HG02852 (cell line): ENCODE data around the gene NDST1.
"Not testable (repeated sequence)": the region's sequence is repeated elsewhere in the genome, so short reads cannot be mapped to it uniquely, and the experiment has no call there.

ENCODE experiments used
- ATAC-seq: cut with Tn5 transposase; IDR thresholded peaks from one replicate; pipeline ENCODE4 v1.9.1; 2021; ENCODE audit warnings: mild to moderate bottlenecking, moderate library complexity; ENCODE audit not compliant: unreplicated experiment

NDST1 gene

GRCh38 chr5:150505816-150506215 is 2.1 kb upstream of the NDST1 start:
- ATAC-seq = no peak

GRCh38 chr5:150506571-150507473 is 1.1 kb upstream of the NDST1 start:
- ATAC-seq = no peak

- no peak for ATAC-seq
Measured at GRCh38 chr5:150508277-150508640, 328 bp downstream of the NDST1 start.

DNA sequence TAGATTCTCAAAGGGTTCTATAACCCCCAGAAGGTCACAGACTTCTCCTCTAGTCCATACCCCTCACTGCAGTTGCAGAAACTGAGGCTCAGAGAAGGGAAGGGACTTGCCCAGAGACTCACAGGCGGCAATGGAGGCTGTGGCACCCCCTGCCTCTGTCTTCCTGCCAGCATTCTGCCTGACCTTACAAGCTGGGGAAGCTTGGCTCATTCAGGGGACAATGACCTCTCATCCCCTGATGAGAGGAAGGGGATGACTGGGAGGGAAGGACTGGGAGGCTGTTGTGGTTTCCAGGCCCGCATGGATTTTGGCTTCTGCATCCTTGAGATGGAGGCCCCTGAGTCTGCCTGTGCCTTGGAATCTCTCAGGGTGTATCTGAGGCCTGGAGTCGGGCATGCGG is 897 bp downstream of the NDST1 start:
- no peak for ATAC-seq

- ATAC-seq = no peak
Measured at GRCh38 chr5:150509992-150510391, 2.1 kb downstream of the NDST1 start.

DNA sequence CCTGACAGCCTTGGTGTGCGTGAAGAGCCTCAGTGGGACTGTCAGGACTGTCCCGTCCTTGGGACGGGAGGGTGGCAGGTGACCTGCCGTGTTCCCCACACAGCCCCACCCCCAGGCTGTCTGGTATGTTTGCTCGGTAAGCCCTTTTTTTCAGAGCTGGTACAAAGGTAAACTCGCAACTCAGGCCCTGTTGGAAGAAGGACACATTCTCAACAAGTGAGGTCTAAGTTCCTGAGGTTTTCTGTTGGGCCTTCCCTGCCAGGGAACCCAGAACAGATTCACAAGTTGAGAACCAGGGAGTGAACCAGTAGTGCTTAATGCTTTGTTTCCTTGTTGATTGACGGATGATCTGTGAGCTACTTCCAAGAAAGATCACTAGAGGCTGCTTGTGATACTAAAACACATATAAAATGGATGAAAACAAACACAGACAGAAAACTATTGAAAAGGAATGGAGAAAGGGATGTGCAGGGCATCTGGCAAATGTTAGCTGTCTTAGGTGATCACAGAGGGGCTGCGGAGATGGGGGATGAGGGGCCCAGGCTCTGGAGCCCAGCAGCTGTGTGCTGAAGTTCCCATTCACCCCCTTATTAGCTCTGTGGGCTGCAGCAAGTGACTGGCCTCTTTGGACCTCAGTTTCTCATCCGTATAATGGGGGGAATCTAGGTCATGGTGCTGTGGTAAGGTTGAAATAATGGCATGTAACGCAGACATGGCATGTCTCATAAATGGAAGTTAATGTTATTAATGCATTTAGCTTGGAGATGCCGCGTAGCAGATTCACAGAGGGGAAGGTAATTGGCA is 2.7 kb downstream of the NDST1 start:
- ATAC-seq = no peak

GRCh38 chr5:150511578-150512367 is 3.8 kb downstream of the NDST1 start:
- ATAC-seq = no peak

DNA sequence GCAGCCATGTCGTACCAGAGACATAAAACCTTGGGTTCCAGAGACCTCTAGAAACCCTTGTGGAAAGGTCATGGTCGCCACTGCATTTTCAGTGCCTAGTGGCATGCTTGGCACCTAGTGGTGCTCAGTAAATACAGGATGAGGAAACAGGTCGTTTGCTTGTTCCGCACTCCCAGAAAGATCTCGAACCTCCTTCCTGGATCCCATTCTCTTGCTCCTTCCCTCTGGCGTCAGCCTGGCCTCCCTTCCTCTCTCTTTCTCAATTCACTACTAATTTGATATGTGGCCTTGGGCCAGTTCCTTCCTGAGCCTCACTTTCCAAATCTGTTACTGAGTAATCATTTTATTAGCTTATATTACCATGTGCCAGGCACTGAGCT is 4.4 kb downstream of the NDST1 start:
- no peak for ATAC-seq

- no peak for ATAC-seq
Measured at GRCh38 chr5:150513375-150514309, 5.7 kb downstream of the NDST1 start.

GRCh38 chr5:150514708-150515211 is 6.8 kb downstream of the NDST1 start:
- ATAC-seq = no peak

- no peak for ATAC-seq
Measured at GRCh38 chr5:150515446-150515845, 7.5 kb downstream of the NDST1 start.

GRCh38 chr5:150516011-150516410 is 8.1 kb downstream of the NDST1 start:
- ATAC-seq = no peak

DNA sequence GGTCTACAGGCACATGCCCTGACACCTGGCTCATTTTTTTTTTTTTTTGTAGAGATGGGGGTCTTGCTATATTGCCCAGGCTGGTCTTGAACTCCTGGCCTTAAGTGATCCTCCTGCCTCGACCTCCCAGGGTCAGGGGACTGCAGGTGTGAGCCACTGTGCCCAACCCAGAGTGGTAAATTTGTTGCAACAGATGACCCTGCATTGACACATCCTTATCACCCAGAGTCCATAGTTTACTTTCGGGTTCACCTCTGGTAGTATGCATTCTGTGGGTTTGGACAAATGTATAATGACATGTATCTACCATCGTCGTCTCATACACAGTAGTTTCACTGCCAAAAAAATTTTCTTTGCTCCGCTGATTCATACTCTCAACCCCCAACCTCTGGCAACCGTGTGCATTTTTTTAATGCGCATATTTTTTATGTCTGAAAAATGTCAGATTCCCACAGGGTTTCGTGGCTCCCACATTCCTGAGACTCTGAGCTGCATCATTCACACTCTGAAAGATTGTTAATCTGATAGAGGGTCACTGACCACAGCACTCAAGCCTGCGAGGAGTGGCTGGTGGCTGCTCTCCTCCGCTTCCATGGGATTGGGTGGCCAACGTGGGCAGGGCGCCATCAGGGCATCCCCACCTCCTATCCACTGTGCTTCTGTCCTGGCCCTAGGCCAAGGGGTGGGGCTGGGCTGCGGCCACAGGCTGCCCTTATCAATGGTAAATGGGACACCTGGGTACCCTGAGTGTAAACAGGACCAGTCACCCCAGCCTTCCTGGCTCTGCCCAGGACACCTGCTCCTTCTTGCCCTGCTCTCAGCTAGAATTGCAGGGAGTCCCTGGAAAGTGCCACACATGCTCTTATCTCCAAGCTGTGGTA is 9.6 kb downstream of the NDST1 start:
- no peak for ATAC-seq

DNA sequence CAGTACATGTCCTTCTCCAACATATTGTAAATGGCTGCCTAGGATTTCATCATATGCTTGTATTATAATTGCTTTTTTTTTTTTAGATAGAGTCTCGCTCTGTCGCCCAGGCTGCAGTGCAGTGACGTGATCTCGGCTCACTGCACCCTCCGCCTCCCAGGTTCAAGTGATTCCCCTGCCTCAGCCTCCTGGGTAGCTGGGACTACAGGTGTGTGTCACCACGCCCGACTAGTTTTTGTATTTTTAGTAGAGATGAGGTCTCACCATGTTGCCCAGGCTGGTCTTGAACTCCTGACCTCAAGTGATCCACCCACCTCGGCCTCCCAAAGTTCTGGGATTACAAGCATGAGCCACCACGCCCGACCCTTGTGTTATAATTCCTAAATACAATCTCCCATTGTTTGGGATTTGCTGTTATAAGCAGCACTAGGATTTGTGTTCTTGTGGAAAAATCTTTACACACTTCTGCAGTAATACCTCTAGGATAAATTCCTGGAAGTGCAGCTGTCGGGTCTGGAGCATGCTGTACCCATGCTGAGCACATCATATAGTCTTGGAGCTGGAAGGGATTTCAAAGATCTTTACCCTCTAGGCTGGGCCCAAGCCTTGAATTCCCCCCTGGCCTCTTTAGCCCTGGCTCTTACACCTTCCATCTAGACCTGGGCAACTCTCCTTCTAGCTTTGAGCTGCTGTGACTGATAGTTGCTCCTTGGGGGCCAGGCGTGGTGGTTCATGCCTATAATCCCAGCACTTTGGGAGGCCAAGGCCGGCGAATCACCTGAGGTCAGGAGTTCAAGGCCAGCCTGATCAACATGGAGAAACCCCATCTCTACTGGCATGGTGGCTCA is 11.0 kb downstream of the NDST1 start:
- not testable (repeated sequence) for ATAC-seq

DNA sequence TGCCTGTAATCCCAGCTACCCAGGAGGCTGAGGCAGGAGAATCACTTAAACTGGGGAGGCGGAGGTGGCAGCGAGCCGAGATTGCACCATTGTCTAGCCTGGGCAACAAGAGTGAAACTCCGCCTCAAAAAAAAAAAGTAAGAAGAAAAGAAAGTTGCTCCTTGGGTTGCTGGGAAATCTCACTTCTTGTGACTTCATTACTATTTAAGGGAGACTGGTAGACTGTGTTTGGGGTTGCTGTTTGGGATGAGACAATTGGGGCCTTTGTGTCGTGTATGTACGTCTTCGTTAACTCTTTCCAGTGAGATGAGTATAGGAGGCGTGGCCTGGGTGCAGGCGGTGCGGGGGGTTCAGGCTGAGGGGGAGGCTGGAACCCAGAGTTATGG is 11.6 kb downstream of the NDST1 start:
- ATAC-seq = no peak

GRCh38 chr5:150519978-150520377 is 12.0 kb downstream of the NDST1 start:
- ATAC-seq = no peak

GRCh38 chr5:150520747-150521521 is 13.0 kb downstream of the NDST1 start:
- no peak for ATAC-seq

- no peak for ATAC-seq
Measured at GRCh38 chr5:150521522-150521817, 13.5 kb downstream of the NDST1 start.
